Subcutaneous abdominal adipose tissue (tissue), 5 donors: ENCODE data around the gene CPA5.
"Not testable (repeated sequence)": the region's sequence is repeated elsewhere in the genome, so short reads cannot be mapped to it uniquely, and the experiment has no call there.

Experiments
- H3K27ac ChIP-seq: one replicate; pipeline ENCODE4 v1.7.0; 2013; ENCODE audit warnings: low read depth, mild to moderate bottlenecking, inconsistent platforms, low read length, moderate library complexity
- H3K27me3 ChIP-seq, 5 donors: one replicate each; pipeline ENCODE4 v1.7.0; 2013; ENCODE audit warnings: low read length in 5 of 5, inconsistent platforms in 1 of 5; ENCODE audit not compliant: control insufficient read depth in 5 of 5, insufficient read depth in 4 of 5
- H3K36me3 ChIP-seq, 5 donors: one replicate each; pipeline ENCODE4 v1.7.0; 2013; ENCODE audit warnings: low read length in 5 of 5; ENCODE audit not compliant: control insufficient read depth in 5 of 5, insufficient read depth in 5 of 5
- H3K4me1 ChIP-seq, 5 donors: one replicate each; pipeline ENCODE4 v1.7.0; 2013; ENCODE audit warnings: low read length in 5 of 5, mild to moderate bottlenecking in 3 of 5, moderate library complexity in 1 of 5; ENCODE audit not compliant: control insufficient read depth in 5 of 5, insufficient read depth in 5 of 5
- H3K4me3 ChIP-seq, 5 donors: one replicate each; pipeline ENCODE4 v1.7.0; 2013; ENCODE audit warnings: low read length in 5 of 5, low read depth in 1 of 5
- H3K9ac ChIP-seq, 5 donors: one replicate each; pipeline ENCODE4 v1.7.0; 2013; ENCODE audit warnings: low read length in 5 of 5, mild to moderate bottlenecking in 4 of 5, moderate library complexity in 3 of 5
- H3K9me3 ChIP-seq, 5 donors: one replicate each; pipeline ENCODE4 v1.7.0; 2013; ENCODE audit warnings: low read length in 5 of 5; ENCODE audit not compliant: control insufficient read depth in 5 of 5
- donor health status: healthy.
- donor health status: healthy.
- donor health status: healthy.
- donor health status: healthy.
- donor health status: healthy.

CPA5 gene

DNA sequence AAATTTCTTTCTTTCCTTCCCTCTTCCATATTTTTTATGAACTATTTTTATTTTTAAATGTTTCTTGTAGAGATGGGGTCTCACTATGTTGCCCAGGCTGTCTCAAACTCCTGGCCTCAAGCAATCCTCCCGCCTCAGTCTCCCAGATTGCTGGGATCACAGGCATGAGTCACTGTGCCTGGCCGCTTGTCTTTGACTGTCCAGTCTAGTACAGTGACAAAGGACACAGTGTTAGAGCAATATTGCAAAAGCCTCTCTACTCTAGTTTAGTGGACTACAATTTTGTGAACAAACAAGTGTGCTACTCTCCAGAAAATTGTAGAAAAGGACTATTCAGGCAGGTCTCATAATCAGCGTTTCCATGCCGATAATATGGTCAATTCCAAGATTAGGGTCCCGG lies 40.6 kb upstream of the CPA5 start:
- Histone ChIP-seq H3K9me3 (no peaks in the 10 kb centered on the region), H3K27ac (peak overlapping the region; percentile 65), H3K4me1 (peaks cover 0 to 31% (median 18%) of the 10 kb centered on the region in 5 donors), H3K9ac (no peak overlapping the region), H3K27me3 (no peaks in the 10 kb centered on the region), H3K4me3 (no peak overlapping the region), H3K36me3 (no peaks in the 10 kb centered on the region)

DNA sequence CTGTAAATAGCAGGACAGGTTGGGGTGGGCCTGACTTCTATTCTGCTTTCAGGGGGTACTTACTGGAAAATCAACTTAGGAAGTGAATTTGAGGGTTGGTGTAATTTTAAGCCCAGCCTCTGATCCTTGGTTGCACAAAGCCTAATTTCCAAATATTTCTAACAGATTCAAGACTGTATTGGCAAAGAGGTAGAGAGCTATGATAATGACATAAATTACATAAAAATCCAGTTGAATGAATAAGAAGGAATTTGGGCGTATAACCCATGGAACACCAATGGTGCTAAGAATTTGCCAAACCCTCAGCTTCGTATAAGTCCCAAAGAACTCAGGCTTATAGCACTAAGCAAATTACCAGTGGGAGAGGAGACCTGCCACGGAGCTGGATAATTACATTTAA lies 39.7 kb upstream of the CPA5 start:
- H3K9me3 ChIP-seq: no peaks in the 10 kb centered on the region
- H3K9ac ChIP-seq: no peak overlapping the region
- H3K4me1 ChIP-seq: peaks cover 0 to 27% (median 18%) of the 10 kb centered on the region in 5 donors
- H3K4me3 ChIP-seq: no peak overlapping the region
- H3K36me3 ChIP-seq: no peaks in the 10 kb centered on the region
- peak overlapping the region; percentile 65 for H3K27ac ChIP-seq
- no peaks in the 10 kb centered on the region for H3K27me3 ChIP-seq

DNA sequence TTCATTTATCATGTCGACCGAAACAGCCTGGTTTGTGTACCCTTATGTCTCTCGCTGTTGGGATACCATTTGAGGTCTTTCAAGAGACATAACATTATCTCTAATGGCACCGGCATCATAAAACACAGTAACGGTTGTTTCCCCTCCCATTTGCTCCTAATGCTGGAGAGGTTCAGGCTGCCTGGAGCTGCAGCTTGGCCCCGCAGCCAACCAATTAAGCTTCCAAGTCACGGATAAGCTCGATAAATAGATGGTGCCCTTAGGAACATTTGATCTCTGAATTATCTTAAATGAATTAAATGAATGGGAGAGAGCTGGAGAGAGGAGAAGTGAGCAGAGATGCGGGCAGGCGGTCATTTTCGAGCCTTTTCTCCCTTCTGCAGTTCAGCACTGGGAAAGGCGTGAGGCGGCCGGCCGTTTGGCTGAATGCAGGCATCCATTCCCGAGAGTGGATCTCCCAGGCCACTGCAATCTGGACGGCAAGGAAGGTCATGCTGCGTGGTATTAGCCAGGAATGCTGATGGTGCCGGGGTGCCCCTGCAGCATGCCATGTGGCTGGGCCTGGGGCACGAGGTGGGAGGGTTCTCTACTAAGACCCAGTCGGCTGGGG lies 39.1 kb upstream of the CPA5 start:
- Histone ChIP-seq H3K4me1 (peaks cover 0 to 27% (median 18%) of the 10 kb centered on the region in 5 donors), H3K36me3 (no peaks in the 10 kb centered on the region), H3K9me3 (no peaks in the 10 kb centered on the region), H3K9ac (no peak overlapping the region), H3K27me3 (no peaks in the 10 kb centered on the region), H3K27ac (peak overlapping the region; percentile 65), H3K4me3 (no peak overlapping the region)

GRCh38 chr7:130309986-130310385 lies 34.6 kb upstream of the CPA5 start:
- Histone ChIP-seq H3K9me3 (no peaks in the 10 kb centered on the region), H3K9ac (no peak overlapping the region), H3K4me3 (no peak overlapping the region), H3K27me3 (no peaks in the 10 kb centered on the region), H3K27ac (no peak overlapping the region), H3K36me3 (no peaks in the 10 kb centered on the region), H3K4me1 (peaks cover 0 to 20% (median 6%) of the 10 kb centered on the region in 5 donors)

DNA sequence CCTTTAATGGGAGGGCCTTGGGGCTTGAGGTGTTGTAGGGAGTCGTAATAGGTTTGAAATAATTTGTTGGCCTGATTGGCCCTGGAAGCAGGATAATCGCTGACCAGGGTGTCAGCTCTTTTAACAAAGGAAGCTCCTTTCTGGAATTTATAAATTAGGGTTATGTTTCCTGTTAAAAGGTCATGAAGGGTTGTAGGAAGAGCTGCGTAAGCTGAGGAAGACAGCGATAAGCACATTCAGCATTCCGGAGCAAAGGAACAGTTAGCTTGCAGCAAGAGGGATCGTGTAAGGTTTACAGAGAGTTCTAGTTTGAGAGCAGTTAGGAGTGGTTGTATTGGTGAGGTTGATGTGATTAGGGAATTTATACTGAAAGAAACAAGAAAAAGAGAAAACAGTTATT lies 30.3 kb upstream of the CPA5 start:
- Histone ChIP-seq H3K4me3 (no peak overlapping the region), H3K36me3 (no peaks in the 10 kb centered on the region), H3K27me3 (no peaks in the 10 kb centered on the region), H3K4me1 (peaks cover 0 to 13% (median 7%) of the 10 kb centered on the region in 5 donors), H3K9ac (no peak overlapping the region), H3K9me3 (no peaks in the 10 kb centered on the region), H3K27ac (no peak overlapping the region)

DNA sequence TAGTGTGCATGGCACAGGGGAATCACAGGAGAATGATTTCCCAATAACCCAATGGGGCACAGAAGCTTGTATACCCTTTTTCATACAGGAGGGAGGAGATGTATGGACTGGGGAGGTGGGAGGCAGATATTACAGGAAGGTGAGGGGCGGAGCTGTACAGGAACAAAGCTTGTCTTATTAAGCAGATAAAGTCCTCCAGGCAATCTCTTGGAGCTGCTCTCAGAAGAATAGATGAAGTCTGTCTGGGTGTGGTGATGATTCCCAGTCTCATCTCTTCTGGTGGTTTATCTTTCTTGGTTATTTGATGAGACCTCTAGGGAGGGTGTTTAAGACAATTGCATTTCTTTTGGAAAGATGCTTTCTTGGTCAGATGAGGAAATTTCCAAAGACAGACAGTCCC lies 25.1 kb upstream of the CPA5 start:
- H3K4me3 ChIP-seq: no peak overlapping the region
- H3K4me1 ChIP-seq: peaks cover 0 to 10% (median 0%) of the 10 kb centered on the region in 5 donors
- H3K27ac ChIP-seq: no peak overlapping the region
- H3K9ac ChIP-seq: no peak overlapping the region
- H3K9me3 ChIP-seq: no peaks in the 10 kb centered on the region
- H3K36me3 ChIP-seq: no peaks in the 10 kb centered on the region
- H3K27me3 ChIP-seq: no peaks in the 10 kb centered on the region

GRCh38 chr7:130321542-130322229 lies 22.9 kb upstream of the CPA5 start:
- H3K4me1 ChIP-seq, H3K4me3 ChIP-seq: not testable (repeated sequence)

DNA sequence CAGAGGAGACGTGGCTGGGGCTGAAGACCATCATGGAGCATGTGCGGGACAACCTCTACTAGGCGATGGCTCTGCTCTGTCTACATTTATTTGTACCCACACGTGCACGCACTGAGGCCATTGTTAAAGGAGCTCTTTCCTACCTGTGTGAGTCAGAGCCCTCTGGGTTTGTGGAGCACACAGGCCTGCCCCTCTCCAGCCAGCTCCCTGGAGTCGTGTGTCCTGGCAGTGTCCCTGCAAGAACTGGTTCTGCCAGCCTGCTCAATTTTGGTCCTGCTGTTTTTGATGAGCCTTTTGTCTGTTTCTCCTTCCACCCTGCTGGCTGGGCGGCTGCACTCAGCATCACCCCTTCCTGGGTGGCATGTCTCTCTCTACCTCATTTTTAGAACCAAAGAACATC lies 22.0 kb upstream of the CPA5 start:
- Histone ChIP-seq H3K27ac (no peak overlapping the region), H3K9me3 (no peaks in the 10 kb centered on the region), H3K36me3 (no peaks in the 10 kb centered on the region), H3K4me3 (no peak overlapping the region), H3K4me1 (peaks cover 0 to 10% (median 0%) of the 10 kb centered on the region in 5 donors), H3K9ac (no peak overlapping the region), H3K27me3 (no peaks in the 10 kb centered on the region)

More at GRCh38 chr7:130321542-130322229, 22.9 kb upstream of the CPA5 start:
- not testable (repeated sequence) for H3K9me3 ChIP-seq, H3K36me3 ChIP-seq, H3K9ac ChIP-seq, H3K27me3 ChIP-seq, H3K27ac ChIP-seq

- Histone ChIP-seq H3K27ac (no peak overlapping the region), H3K36me3 (no peaks in the 10 kb centered on the region)
Observed at GRCh38 chr7:130324306-130324943, 20.2 kb upstream of the CPA5 start.

DNA sequence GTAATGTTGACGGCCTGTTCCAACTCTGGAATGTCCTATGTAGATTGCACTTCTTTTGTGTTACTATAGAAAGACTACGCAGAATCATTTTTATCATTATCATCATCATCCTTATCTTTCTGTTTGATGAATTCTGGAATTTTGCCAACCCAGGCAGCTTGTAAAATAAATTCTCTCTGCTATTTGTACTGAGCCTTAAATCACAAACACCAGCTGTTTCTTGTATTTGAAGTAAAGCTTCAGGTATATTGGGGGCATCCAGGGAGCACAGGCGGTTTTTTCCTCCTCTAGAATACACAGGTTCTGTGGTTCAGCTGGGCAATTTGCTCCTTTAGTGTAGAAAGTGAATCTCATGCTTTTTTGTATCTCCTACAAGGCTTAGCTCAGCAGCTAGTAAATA lies 14.9 kb upstream of the CPA5 start:
- Histone ChIP-seq H3K27me3 (no peaks in the 10 kb centered on the region), H3K27ac (no peak overlapping the region), H3K9me3 (no peaks in the 10 kb centered on the region), H3K9ac (no peak overlapping the region), H3K4me3 (no peak overlapping the region), H3K36me3 (no peaks in the 10 kb centered on the region), H3K4me1 (peaks cover 0 to 15% (median 7%) of the 10 kb centered on the region in 5 donors)

More at GRCh38 chr7:130324306-130324943, 20.2 kb upstream of the CPA5 start:
- H3K4me1 ChIP-seq: peaks cover 0 to 1% (median 0%) of the 10 kb centered on the region in 5 donors
- no peaks in the 10 kb centered on the region for H3K27me3 ChIP-seq
- H3K9ac ChIP-seq: no peak overlapping the region
- no peak overlapping the region for H3K4me3 ChIP-seq
- H3K9me3 ChIP-seq: no peaks in the 10 kb centered on the region
